ENCODE data around the gene VPS26B. TPM values are rescaled to one million over a fixed set of nuclear protein-coding genes. Genes with fewer than 3 reads are reported as not detected.

Gene VPS26B
- total and polyA plus RNA-seq, 4 donors: 17.1 to 37.6 (median 27.4) TPM

- Histone ChIP-seq H3K4me1 (ENCODE audit: control insufficient read depth in 5 of 5, insufficient read depth in 5 of 5, low read length in 5 of 5) (peaks cover 0 to 1% (median 0%) of the 10 kb centered on the region in 5 donors), H3K9ac (ENCODE audit: insufficient read depth in 1 of 2, low read length in 2 of 2) (no peak overlapping the region), H3K27me3 (ENCODE audit: control insufficient read depth in 3 of 3, insufficient read depth in 3 of 3, low read length in 2 of 3) (peaks cover 3 to 17% (median 8%) of the 10 kb centered on the region in 3 donors), H3K4me3 (no peak overlapping the region), H3K36me3 (ENCODE audit: control insufficient read depth in 4 of 4, insufficient read depth in 4 of 4, low read length in 4 of 4) (peaks cover 4 to 14% (median 11%) of the 10 kb centered on the region in 4 donors), H3K9me3 (ENCODE audit: control insufficient read depth in 4 of 4, insufficient read depth in 3 of 4, low read length in 3 of 4) (no peaks in the 10 kb centered on the region), H3K27ac (ENCODE audit: low read depth in 1 of 2, low read length in 1 of 2) (peak overlapping the region in 1 of 2 donors; percentile 17)
- DNase-seq (no peak), ATAC-seq (ENCODE audit: insufficient read depth, low FRiP score) (peak; percentile 82)
- TF ChIP-seq, protein P1, sequence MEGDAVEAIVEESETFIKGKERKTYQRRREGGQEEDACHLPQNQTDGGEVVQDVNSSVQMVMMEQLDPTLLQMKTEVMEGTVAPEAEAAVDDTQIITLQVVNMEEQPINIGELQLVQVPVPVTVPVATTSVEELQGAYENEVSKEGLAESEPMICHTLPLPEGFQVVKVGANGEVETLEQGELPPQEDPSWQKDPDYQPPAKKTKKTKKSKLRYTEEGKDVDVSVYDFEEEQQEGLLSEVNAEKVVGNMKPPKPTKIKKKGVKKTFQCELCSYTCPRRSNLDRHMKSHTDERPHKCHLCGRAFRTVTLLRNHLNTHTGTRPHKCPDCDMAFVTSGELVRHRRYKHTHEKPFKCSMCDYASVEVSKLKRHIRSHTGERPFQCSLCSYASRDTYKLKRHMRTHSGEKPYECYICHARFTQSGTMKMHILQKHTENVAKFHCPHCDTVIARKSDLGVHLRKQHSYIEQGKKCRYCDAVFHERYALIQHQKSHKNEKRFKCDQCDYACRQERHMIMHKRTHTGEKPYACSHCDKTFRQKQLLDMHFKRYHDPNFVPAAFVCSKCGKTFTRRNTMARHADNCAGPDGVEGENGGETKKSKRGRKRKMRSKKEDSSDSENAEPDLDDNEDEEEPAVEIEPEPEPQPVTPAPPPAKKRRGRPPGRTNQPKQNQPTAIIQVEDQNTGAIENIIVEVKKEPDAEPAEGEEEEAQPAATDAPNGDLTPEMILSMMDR (IDR thresholded peaks at IDR 0.05; ENCODE audit: control extremely low read depth, extremely low read depth): no peak
- 10 to 18% methylated on average over 3 of the region's 3 CpGs for WGBS, 2 donors
Measured at GRCh38 chr11:134266841-134267251, 42.4 kb downstream of the VPS26B start.

DNA sequence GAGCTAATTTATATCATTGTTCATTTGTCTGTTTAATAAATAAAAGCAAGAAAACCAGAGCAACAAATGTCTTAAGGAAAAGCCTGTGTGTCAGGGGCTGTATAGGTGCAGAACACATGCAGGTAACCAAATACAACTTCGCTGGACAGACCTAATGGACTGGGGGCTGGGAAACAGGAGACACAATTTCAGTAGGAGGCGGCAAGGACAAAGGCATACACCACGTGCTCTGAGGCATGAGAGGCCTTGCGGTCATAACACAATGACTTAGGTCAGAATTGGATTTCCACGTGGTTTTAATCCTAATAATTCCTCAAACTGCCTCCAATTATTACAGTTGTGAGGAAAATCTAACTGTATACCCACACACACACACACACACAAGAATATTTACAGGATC is 43.0 kb downstream of the VPS26B start:
- peaks cover 0 to 1% (median 0%) of the 10 kb centered on the region in 5 donors for H3K4me1 ChIP-seq (ENCODE audit: control insufficient read depth in 5 of 5, insufficient read depth in 5 of 5, low read length in 5 of 5)
- no peaks in the 10 kb centered on the region for H3K9me3 ChIP-seq (ENCODE audit: control insufficient read depth in 4 of 4, insufficient read depth in 3 of 4, low read length in 3 of 4)
- H3K9ac ChIP-seq (ENCODE audit: insufficient read depth in 1 of 2, low read length in 2 of 2): no peak overlapping the region
- 83 to 87% methylated on average over 5 of the region's 5 CpGs for WGBS, 2 donors
- ATAC-seq (ENCODE audit: insufficient read depth, low FRiP score) (no peak), DNase-seq (no peak)
- peaks cover 0 to 9% (median 7%) of the 10 kb centered on the region in 4 donors for H3K36me3 ChIP-seq (ENCODE audit: control insufficient read depth in 4 of 4, insufficient read depth in 4 of 4, low read length in 4 of 4)
- TF ChIP-seq, protein P1 (IDR thresholded peaks at IDR 0.05; ENCODE audit: control extremely low read depth, extremely low read depth): no peak
- H3K4me3 ChIP-seq: no peak overlapping the region
- H3K27ac ChIP-seq (ENCODE audit: low read depth in 1 of 2, low read length in 1 of 2): no peak overlapping the region
- H3K27me3 ChIP-seq (ENCODE audit: control insufficient read depth in 3 of 3, insufficient read depth in 3 of 3, low read length in 2 of 3): peaks cover 3 to 22% (median 11%) of the 10 kb centered on the region in 3 donors

GRCh38 chr11:134267966-134268365 is 43.5 kb downstream of the VPS26B start:
- whole genome bisulfite sequencing, 2 donors: 92 to 93% methylated on average over 11 of the region's 11 CpGs
- DNase-seq (no peak), ATAC-seq (ENCODE audit: insufficient read depth, low FRiP score) (no peak)
- H3K27me3 ChIP-seq (ENCODE audit: control insufficient read depth in 3 of 3, insufficient read depth in 3 of 3, low read length in 2 of 3): peaks cover 3 to 27% (median 16%) of the 10 kb centered on the region in 3 donors
- peaks cover 0 to 6% (median 0%) of the 10 kb centered on the region in 5 donors for H3K4me1 ChIP-seq (ENCODE audit: control insufficient read depth in 5 of 5, insufficient read depth in 5 of 5, low read length in 5 of 5)
- TF ChIP-seq, protein P1 (IDR thresholded peaks at IDR 0.05; ENCODE audit: control extremely low read depth, extremely low read depth): no peak
- no peak overlapping the region for H3K27ac ChIP-seq (ENCODE audit: low read depth in 1 of 2, low read length in 1 of 2)
- no peak overlapping the region for H3K9ac ChIP-seq (ENCODE audit: insufficient read depth in 1 of 2, low read length in 2 of 2)
- H3K4me3 ChIP-seq: no peak overlapping the region
- no peaks in the 10 kb centered on the region for H3K9me3 ChIP-seq (ENCODE audit: control insufficient read depth in 4 of 4, insufficient read depth in 3 of 4, low read length in 3 of 4)
- H3K36me3 ChIP-seq (ENCODE audit: control insufficient read depth in 4 of 4, insufficient read depth in 4 of 4, low read length in 4 of 4): peaks cover 0 to 6% (median 3%) of the 10 kb centered on the region in 4 donors

GRCh38 chr11:134270250-134270714 is 45.8 kb downstream of the VPS26B start:
- Histone ChIP-seq H3K4me3 (no peak overlapping the region), H3K27me3 (ENCODE audit: control insufficient read depth in 3 of 3, insufficient read depth in 3 of 3, low read length in 2 of 3) (peaks cover 3 to 50% (median 38%) of the 10 kb centered on the region in 3 donors), H3K27ac (ENCODE audit: low read depth in 1 of 2, low read length in 1 of 2) (no peak overlapping the region), H3K36me3 (ENCODE audit: control insufficient read depth in 4 of 4, insufficient read depth in 4 of 4, low read length in 4 of 4) (no peaks in the 10 kb centered on the region), H3K9me3 (ENCODE audit: control insufficient read depth in 4 of 4, insufficient read depth in 3 of 4, low read length in 3 of 4) (no peaks in the 10 kb centered on the region), H3K4me1 (ENCODE audit: control insufficient read depth in 5 of 5, insufficient read depth in 5 of 5, low read length in 5 of 5) (peaks cover 0 to 6% (median 0%) of the 10 kb centered on the region in 5 donors), H3K9ac (ENCODE audit: insufficient read depth in 1 of 2, low read length in 2 of 2) (no peak overlapping the region)
- DNase-seq (no peak), ATAC-seq (ENCODE audit: insufficient read depth, low FRiP score) (no peak)
- TF ChIP-seq, protein P1 (IDR thresholded peaks at IDR 0.05; ENCODE audit: control extremely low read depth, extremely low read depth): no peak
- 29 to 49% methylated on average over 5 of the region's 5 CpGs for WGBS, 2 donors
